Stimulated activated CD8-positive, alpha-beta memory T cell treated with anti-CD3 and anti-CD28 coated beads, Interleukin-12 subunit alpha, Interleukin-12 subunit beta, amount 100 ng/mL, for 24 hours (primary cell): ENCODE data around the gene TMC3.
A peak's percentile ranks its signal among the peaks of the same experiment; 100 is the strongest.

Experiments
- DNase-seq: peaks from one replicate; pipeline ENCODE4 v3.0.0-alpha.2; 2020; ENCODE audit errors: extremely low read depth

The TMC3 gene

DNA sequence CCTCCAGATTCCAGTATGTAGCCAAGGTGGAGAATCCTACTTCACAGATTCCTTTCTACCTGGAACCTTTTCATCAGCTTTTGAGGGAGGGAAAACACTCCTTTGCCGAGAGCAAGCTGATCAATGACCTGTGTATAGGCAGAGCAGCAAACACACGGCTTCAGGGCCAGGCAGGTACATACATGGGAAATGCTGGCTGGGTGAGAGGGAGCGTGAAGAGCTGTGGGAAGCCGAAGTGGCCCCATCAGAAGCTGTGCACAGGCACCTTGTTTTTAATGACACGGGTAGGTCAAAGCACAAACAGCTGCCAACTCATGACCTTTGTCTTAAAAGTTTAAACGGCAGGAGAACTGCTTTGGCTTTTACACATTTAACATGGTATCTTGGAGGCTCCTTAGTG is 75.4 kb downstream of the TMC3 start:
- DNase-seq: no peak

DNA sequence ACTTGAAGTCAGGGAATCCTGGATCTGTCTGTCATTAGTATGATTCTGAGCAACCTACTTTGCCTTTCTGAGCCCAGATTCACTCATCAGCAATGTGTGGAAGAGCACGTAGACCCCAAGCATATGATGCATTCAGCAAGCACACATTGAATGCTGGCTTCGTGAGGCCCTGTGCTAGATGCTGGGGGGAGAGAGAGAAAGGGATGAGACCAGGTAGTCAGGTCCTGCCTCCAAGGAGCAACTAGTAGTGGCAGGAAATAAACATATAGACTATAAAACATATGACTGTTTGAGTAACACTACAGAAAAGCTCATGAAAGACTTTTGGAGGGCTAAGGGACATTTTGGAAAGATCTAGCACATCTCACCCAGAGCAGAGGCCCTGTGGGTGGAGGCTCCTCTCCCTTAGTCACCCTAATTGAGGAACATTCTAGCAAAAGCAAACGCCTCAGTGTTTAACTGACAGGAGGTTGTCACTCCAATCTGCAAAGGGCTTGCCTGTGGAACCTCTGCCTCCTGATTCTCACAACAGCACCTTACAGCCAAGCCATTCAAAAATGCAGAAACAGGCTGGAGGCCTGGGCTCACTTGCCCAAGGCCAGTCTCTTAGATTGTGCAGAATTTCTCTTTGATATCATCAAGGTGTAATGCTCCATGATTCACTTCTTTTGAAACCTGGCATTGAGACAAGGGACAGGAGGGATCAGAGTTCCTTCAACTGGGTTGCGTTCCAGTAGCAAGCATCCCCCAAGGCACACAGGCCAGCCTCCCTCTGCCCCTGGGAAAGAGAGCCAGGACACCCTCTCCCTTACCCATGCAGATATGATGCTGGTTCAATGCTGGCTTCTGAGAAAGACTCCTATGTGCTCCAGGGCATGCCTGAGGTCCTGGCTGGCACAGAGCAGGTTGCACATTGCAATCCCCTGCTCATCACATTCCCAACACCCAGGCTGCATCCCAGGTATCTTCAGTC is 76.1 kb downstream of the TMC3 start:
- no peak for DNase-seq

DNA sequence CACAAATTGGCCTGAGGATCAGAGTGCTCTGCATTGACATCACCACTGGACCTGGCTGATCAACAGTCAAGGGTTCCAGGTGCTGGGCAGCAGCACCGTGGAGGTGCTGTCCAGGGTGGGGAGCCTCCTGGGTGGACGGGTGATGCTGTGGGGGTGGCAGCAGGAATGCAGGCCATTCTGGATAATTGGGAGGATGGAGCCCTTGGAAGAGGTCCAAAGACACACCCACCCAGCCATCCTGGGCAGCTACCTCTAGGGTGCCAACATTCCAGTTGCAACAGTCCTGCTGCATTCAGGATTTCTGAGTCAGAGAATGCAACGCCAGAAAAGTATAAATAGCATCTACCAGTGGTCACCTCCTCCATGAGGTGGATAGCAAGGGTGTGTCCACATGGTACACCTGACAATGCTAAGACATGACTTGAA is 76.9 kb downstream of the TMC3 start:
- DNase-seq: no peak

DNA sequence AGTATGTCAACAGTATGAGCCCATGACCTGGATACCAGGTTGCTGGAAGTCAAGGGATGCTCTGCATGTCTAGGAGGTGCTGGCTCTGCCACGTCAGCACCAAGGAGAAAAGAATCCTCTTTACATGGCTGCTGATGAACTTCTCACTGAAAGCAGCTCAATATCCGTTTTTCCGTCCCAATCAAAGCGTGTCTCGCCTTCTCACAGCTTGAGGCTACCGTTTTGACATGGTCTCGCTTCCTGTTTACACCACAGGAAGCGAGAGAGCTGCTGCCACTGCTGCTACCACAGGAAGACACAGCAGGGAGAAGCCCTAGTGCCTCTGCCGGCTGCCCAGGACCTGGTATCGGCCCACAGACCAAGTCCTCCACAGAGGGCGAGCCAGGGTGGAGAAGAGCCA is 77.3 kb downstream of the TMC3 start:
- peak; percentile 42 for DNase-seq

DNA sequence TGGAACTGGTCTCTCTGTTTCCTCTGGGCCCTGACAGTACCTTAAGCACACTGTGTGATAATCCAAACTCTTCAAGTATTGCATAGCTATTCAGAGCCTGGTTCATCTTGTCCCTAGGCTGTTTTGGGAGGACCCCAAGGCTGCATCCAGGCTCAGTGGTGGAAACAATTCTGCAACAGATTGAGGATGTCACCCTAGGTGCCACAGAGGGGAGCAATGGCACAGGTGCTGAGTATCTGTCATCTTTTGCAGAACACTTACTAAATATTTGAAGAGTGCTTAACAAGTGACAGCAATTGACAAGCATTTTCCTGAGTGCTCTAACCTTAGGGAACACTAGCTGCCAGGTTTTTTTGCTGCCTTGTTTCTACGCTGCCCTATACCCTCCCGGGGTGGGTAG is 77.8 kb downstream of the TMC3 start:
- no peak for DNase-seq

DNA sequence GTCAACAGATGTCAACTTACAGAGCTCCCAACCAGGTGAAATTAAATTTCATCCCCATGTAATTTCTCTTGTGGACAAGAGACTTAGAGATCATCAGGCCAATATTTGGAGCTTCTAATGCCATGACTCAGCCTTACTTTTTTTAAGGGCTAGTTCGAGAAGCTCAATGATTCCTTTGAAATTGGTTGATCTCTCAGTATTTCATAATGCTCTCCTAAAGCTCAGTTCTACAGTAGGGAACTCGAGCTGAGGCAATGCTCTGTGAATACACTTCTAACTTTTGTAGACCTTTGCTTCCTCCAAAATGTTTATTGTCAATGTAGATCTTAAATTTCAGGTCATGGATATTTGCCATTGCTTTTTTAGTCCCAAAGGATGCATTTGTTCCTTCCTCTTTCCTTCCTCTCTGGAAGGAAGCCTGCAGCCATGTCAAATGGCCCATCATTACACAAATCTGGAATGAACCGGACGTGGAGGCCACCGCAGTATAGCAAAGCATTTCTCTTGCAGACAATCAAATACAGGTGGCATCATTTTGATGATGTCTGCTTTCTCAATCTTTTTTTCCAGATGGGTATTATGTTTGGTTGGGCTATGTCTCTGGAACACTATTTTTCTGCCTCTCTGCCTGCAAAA is 78.4 kb downstream of the TMC3 start:
- no peak for DNase-seq

DNA sequence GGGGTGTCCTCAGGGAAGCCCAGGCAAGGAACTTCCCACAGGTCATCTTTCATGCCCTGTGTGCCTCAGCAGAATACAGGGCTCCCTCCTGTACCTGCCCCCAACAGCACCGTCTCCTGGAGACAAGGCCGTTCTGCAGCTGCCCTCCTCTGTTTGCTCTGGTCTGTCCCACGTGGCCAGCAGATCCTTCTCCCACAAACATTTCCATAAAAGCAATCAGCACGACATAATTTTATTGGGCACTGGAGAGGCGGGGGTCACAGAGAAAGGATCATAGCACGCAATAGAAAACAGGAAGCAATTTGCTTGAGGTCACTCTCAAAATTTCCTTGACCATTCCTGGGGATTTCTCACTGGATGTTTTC is 79.5 kb downstream of the TMC3 start:
- no peak for DNase-seq

DNA sequence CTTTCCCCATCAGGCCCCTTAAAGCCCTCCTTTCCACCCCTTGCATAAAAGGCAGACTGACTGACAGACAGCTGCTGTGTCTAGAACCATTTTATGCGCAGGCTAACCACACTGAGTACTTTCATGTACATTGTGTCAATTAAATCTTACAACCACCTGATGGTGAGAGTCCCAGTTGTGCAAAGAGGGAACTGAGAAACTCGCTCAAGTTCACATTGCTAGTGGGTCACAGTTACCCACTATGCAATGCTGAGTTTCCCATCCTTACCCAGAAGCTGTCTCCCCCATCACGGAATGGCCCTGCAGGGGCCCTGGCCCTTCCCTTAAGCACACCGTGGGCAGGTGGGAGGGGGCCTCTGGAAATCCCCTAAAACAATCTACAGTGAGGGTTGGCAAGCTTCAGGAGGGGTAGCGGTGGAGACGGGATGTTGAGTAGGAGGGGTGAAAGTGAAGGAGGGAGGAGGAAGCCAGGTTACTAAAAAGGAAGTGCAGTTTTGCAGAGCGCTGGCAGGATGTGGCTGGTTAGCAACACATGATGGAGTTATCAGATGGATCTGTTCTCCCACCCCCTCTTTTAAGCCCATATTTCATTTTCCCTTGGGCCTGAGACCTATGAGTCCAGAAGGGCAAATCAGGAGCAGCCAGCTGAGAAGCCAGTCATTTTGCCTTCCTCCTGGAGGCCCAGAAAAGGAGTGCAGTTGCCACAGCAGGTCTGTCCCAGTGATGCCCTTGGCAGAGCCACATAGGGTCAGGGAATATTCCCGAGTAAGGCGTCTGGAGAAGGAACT is 80.1 kb downstream of the TMC3 start:
- DNase-seq: peak; percentile 54

DNA sequence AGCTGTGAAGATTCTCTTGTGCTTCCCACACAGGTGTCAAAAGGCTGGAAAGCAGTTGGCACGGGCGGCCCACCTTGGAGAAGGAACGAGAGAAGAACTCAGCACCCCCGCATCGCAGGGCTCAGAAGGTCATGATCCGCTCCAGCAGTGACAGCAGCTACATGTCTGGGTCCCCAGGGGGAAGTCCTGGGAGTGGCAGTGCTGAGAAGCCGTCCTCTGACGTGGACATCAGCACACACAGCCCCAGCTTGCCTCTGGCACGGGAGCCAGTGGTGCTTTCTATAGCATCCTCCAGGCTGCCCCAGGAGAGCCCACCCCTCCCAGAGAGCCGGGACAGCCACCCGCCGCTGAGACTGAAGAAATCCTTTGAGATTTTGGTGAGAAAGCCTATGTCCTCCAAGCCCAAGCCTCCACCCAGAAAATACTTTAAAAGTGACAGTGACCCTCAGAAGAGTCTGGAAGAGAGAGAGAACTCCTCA is 81.5 kb downstream of the TMC3 start:
- no peak for DNase-seq

DNA sequence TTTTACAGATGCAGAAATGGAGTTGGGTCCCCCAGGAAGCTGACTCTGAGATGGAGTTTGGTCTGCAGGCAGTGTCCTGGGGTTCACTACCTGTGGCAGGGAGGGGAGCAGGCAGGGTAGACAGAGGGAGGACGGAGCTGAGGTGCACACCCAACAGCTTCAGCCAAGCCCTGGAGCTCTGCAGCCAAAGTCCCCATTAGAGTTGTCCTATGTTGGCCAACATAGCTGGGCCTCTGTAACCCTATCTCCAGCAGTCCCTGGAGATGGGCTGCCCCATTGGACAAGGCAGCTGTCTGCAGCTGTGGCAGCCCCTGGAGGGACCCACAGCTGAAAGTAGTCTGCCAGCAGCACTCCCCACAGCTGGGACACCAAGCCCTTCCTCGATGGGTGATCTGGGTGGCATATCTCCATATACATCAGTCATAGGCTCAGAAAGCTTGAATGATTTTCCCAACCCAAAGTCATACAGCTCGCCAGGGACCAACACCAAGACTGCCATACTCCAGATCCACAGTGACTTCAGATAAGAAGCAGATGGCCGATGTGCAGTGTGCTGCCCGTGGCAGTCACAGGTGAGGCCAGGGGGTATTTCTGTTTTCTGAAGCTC is 82.0 kb downstream of the TMC3 start:
- no peak for DNase-seq

DNA sequence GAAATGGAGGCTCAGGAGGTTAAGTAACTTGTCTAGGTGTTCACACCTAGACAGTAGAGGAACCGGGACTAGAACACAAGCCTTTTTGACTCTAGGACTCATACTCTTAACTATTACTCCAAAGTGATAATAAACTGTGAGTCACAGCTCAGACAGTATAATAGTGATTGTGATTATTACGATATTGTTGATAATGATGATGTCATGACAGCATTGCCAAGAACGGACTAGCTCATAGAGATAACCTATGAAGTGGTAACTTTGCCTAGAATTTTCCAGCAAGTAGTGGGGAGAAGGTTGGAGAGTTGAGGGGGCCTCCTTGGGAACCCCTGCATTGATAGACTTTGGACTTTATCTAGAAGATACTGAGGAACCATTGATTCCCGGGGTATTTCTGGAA is 84.1 kb downstream of the TMC3 start:
- no peak for DNase-seq

DNA sequence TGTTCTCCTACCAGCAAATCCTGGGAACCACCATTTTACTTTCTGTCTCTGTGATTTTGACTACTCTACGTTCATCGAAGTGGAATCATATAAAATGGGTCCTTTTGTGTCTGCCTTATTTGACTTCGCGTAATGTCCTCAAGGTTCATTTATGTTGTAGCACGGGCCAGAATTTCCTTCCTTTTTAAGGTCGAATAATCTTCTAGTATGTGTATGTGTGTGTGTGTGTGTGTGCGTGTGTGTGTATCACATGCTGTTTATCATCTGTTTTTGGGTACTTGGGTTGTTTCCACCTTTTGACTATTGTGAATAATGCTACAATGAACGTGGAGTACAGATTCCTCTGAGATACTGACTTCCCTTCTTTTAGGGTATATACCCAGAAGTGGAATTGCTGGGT is 85.4 kb downstream of the TMC3 start:
- no peak for DNase-seq

DNA sequence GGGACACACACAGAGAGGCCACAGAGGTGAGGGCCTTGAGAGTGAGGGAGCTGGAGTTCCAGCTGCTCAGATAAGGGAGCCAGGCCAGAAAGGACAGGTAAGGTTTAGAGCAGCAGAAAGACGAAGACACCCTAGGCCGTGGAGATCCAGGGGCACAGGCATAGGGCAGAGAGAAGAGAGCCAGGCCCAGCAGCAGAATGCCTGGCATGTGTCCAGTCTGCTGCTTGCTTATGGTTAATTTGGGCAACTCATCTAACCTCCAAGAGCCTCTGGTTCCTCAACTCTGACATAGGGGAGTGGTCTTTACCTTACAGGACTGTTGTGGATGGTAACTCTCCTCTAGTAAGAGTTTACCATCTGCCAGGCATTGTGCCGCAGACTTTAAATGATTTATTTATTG is 86.0 kb downstream of the TMC3 start:
- DNase-seq: no peak

DNA sequence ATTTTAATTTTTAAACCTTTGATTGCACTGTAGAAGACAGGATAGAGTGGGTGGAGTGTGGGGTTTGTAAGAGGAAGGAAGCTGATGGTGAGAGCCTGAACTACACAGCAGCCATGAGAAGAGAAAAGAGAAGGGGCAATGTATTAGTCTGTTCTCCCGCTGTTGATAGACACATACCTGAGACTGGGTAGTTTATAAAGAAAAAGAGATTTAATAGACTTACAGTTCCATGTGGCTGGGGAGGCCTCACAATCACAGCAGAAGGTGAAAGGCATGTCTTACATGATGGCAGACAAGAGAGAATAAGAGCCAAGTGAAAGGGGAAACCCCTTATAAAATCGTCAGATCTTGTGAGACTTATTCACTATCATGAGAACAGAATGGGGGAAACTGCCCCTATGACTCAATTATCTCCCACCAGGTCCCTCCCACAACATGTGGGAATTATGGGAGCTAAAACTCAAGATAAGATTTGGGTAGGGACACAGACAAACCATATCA is 87.3 kb downstream of the TMC3 start:
- DNase-seq: no peak

DNA sequence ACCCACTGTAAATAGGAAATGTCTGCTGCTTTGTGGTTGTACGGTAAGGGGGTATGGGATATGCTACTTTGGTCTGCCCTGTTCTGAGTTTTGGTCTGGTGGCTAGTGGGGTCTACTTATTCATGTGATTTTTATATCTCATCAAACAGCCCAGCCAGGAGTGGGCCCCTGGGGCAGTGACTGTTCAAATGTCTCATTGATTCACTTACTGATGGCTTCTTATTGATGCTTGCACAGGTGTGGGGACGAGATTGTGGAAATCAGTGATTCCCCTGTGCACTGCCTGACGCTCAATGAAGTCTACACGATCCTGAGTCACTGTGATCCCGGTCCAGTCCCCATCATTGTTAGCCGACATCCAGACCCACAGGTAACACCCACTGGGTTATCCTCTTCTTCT is 88.6 kb downstream of the TMC3 start:
- no peak for DNase-seq

DNA sequence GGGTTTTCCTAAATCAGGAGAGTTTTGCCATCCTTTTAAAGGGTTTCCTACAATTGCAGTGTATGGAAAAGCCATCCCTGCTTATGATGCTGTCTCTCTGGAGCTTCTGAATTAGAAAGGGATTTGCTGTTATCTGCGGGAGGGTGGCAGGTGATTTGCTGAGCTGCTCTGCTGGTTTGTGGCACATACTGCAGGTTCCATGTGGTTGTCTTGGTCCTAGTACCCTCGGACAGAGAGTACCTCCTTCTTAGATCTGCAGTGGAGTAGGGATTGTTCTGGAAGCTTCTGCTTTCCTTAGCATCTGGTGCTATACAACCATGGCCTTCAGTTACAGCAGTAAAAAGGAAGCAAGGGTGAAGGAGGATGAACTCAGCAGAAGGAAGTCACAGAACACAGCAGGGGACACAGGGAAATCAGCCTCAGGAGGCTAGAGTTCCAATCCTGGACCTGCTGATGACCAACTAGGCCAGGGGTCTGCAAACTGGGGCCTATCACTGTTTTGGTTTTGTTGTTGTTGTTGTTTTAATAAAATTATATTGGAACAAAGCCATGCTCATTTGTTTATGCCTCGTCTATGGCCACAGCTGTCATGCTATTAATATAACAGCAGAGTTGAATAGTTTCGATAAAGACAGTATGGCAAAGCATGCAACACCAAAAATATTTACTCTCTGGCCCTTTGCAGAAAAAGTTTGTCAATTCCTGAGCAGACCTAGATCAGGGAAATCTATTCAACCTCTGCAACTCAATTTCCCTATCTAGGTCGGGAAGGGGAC is 89.6 kb downstream of the TMC3 start:
- no peak for DNase-seq

DNA sequence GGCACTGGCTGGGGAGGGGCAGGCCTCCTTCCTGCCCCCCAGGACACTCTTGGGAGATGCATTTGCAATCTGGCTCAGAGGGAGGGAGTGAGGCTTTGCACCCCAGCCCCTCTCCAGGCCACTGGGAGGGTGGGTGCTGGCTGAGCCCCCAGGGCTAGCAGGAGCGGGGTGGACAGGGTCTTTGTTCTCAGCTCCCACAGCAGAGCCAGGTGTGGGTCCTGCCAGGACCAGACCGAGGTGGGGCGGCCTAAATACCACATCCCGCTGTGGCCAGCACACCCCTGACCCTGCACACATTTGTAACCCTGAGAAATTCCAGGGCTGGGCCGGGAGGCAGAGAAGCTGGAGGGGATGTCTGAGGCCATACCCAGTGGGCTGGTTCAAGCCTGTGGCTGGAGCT is 91.1 kb downstream of the TMC3 start:
- no peak for DNase-seq

DNA sequence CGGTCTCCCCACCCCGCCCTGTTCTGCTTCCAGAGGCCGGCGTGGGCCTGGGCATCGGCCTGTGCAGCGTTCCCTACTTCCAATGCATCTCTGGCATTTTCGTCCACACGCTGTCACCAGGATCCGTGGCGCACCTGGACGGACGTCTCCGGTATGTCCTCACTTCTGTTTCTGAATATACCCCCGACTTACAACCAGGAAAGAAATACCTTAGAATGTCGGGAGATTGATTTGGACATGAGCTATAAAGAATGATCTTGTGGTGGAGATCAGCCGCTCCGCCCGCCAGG is 91.5 kb downstream of the TMC3 start:
- DNase-seq: no peak

DNA sequence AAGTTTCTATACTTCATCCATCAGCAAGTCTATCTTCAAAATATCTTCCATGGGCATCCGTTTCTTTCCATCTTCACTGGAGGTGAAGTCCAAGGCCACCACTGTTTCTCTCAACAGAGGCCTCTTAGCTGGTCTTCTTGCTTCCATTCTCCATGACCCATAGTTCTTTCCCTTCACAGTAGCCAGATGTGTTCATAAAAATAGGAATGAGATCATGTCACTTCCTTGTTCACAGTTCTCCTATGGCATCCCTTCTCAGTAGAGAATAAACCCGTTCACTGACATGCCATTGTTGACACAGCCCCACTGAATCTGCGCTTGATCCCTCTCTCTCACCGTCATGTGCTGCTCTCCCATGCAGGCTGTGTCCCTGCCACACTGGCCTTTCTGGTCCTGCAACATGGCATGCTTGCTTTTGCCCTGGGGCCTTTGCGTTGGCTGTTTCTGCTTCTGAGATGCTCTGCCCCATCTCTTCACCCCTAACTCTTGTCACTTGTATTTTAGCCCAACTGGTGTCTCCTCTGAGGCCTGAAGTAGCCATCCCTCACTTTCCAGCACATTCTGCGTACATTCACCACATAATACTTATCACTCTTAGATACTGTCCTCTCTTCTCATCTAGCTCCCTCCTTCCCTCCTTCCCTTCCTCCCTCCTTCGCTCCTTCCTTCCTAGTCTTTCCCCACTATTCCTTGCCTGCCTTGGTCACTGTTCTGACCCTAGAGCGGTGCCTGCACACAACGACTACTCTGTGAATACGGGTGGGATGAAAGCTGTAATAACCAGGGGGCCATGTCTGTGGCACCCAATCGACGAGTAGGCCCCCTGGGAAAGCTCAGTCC is 92.0 kb downstream of the TMC3 start:
- no peak for DNase-seq

DNA sequence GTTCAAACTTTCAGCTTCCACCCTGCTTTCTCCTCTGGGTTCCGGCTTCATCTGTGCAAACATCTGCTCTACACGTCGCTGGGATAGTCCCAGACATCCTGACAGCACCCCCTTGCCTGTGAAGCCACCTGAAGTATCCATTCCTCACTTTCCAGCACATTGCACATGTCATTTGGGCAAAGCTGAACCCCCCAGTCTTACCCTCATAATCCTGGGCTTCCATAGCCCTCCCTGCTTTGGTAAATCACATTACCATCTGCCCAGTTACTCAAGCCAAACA is 92.6 kb downstream of the TMC3 start:
- no peak for DNase-seq
